CD4-positive, alpha-beta memory T cell (primary cell): ENCODE data around the gene SLC44A5. TPM values are rescaled to one million over a fixed set of nuclear protein-coding genes. Genes with fewer than 3 reads are reported as not detected.

Experiments used
- CTCF ChIA-PET: fragments of 350-600 bp; sonication (Branson Sonifier 250); formaldehyde crosslinking; loops from one replicate; lab custom pipeline; 2021; ENCODE audit warnings: inconsistent platforms; ENCODE audit not compliant: partially characterized antibody; lab: Charles Lee
- POLR2A ChIA-PET: fragments of 350-600 bp; sonication (Branson Sonifier 250); formaldehyde crosslinking; loops from one replicate; lab custom pipeline; 2021; ENCODE audit not compliant: partially characterized antibody; lab: Charles Lee
- DNase-seq, 5 donors: peaks; one replicate each; pipeline versions ENCODE4 v3.0.0 to v3.0.0-alpha.2; 2020 to 2022; ENCODE audit warnings: mixed read lengths in 1 of 5
- H3K27ac ChIP-seq: one replicate; pipeline ENCODE4 v1.7.0; 2013; ENCODE audit warnings: low read depth, low read length
- H3K27me3 ChIP-seq: 2 replicates; pipeline ENCODE4 v1.7.0; 2013; ENCODE audit warnings: mild to moderate bottlenecking, low read length, moderate library complexity; ENCODE audit not compliant: insufficient read depth
- H3K36me3 ChIP-seq: 2 replicates; pipeline ENCODE4 v1.7.0; 2013; ENCODE audit warnings: mild to moderate bottlenecking, low read length, moderate library complexity; ENCODE audit not compliant: insufficient read depth
- H3K4me1 ChIP-seq: 2 replicates; pipeline ENCODE4 v1.7.0; 2013; ENCODE audit warnings: mild to moderate bottlenecking, low read length, moderate library complexity; ENCODE audit not compliant: insufficient read depth
- H3K4me3 ChIP-seq, 2 donors: one replicate each; pipeline ENCODE4 v1.7.0; 2013; ENCODE audit warnings: low read length in 2 of 2, mild to moderate bottlenecking in 1 of 2
- H3K9me3 ChIP-seq, 2 donors: one replicate each; pipeline ENCODE4 v1.7.0; 2013; ENCODE audit warnings: low read length in 2 of 2, control low read depth in 1 of 2; ENCODE audit not compliant: control insufficient read depth in 1 of 2
- H3K27ac Mint-ChIP-seq, 7 donors: one replicate each; pipeline ENCODE4 v1.8.0; 2020 to 2021; ENCODE audit warnings: mixed read lengths in 7 of 7, mild to moderate bottlenecking in 6 of 7, inconsistent platforms in 3 of 7, moderate library complexity in 3 of 7
- H3K27me3 Mint-ChIP-seq, 2 donors: one replicate each; pipeline ENCODE4 v1.8.0; 2020 to 2021; ENCODE audit warnings: mixed read lengths in 2 of 2
- H3K36me3 Mint-ChIP-seq, 2 donors: one replicate each; pipeline ENCODE4 v1.8.0; 2020 to 2021; ENCODE audit warnings: mixed read lengths in 2 of 2, inconsistent platforms in 1 of 2, mild to moderate bottlenecking in 1 of 2
- H3K4me1 Mint-ChIP-seq, 4 donors: one replicate each; pipeline ENCODE4 v1.8.0; 2020 to 2021; ENCODE audit warnings: mixed read lengths in 4 of 4, mild to moderate bottlenecking in 1 of 4
- H3K4me3 Mint-ChIP-seq, 8 donors: one replicate each; pipeline ENCODE4 v1.8.0; 2020 to 2021; ENCODE audit warnings: mixed read lengths in 8 of 8, mild to moderate bottlenecking in 7 of 8, moderate library complexity in 6 of 8, inconsistent platforms in 3 of 8
- H3K9me3 Mint-ChIP-seq, 8 donors: one replicate each; pipeline ENCODE4 v1.8.0; 2020 to 2021; ENCODE audit warnings: mixed read lengths in 8 of 8, mild to moderate bottlenecking in 5 of 8, inconsistent platforms in 3 of 8, moderate library complexity in 1 of 8
- intact Hi-C: fragments of 100-400 bp; cut with micrococcal nuclease; formaldehyde crosslinking; loops from one replicate; pipeline ENCODE4 v1.15.1; 2023
- polyA plus RNA-seq, 2 donors: library from polyadenylated mRNA; unstranded; fragments of 300-500 nt; fragmentation: Illumina TruSeq; gene quantifications; one replicate each; pipeline ENCODE4 v1.2.3, GENCODE V29; 2021
- total RNA-seq, 2 experiments: library from RNA; stranded (reverse); gene quantifications; one replicate each; pipeline ENCODE4 v1.2.3, GENCODE V29; 2021

Gene SLC44A5
- total and polyA plus RNA-seq, 4 experiments from 2014 or later: 1.0 to 3.3 (median 3.0) TPM; not detected in 1

- H3K4me3 ChIP-seq: no peak overlapping the region
- no peaks in the 10 kb centered on the region for H3K4me1 ChIP-seq
- H3K4me3 Mint-ChIP-seq: no peak overlapping the region
- DNase-seq: no peak
- peaks cover 0 to 8% (median 0%) of the 10 kb centered on the region in 8 donors for H3K9me3 Mint-ChIP-seq
- H3K4me1 Mint-ChIP-seq: no peaks in the 10 kb centered on the region
- no peaks in the 10 kb centered on the region for H3K27me3 Mint-ChIP-seq
- no peak overlapping the region for H3K27ac Mint-ChIP-seq
- H3K27me3 ChIP-seq: no peaks in the 10 kb centered on the region
- ChIA-PET POLR2A (no interaction called here), CTCF (no interaction called here)
- intact Hi-C loops: no loop called here
- H3K36me3 ChIP-seq: no peaks in the 10 kb centered on the region
- no peak overlapping the region for H3K27ac ChIP-seq
- no peaks in the 10 kb centered on the region for H3K9me3 ChIP-seq
- no peaks in the 10 kb centered on the region for H3K36me3 Mint-ChIP-seq
These were observed 283.5 kb downstream of the SLC44A5 start for GRCh38 chr1:75327395-75327794.

GRCh38 chr1:75317976-75318375 lies 292.9 kb downstream of the SLC44A5 start:
- Histone ChIP-seq H3K4me3 (no peak overlapping the region), H3K9me3 (no peaks in the 10 kb centered on the region), H3K36me3 (no peaks in the 10 kb centered on the region), H3K4me1 (no peaks in the 10 kb centered on the region), H3K27ac (no peak overlapping the region), H3K27me3 (no peaks in the 10 kb centered on the region)
- Mint-ChIP-seq H3K4me1 (no peaks in the 10 kb centered on the region), H3K27me3 (no peaks in the 10 kb centered on the region), H3K9me3 (peaks cover 0 to 10% (median 1%) of the 10 kb centered on the region in 8 donors), H3K27ac (no peak overlapping the region), H3K4me3 (no peak overlapping the region), H3K36me3 (no peaks in the 10 kb centered on the region)
- intact Hi-C loops: no loop called here
- DNase-seq: no peak
- ChIA-PET CTCF (no interaction called here), POLR2A (no interaction called here)

DNA sequence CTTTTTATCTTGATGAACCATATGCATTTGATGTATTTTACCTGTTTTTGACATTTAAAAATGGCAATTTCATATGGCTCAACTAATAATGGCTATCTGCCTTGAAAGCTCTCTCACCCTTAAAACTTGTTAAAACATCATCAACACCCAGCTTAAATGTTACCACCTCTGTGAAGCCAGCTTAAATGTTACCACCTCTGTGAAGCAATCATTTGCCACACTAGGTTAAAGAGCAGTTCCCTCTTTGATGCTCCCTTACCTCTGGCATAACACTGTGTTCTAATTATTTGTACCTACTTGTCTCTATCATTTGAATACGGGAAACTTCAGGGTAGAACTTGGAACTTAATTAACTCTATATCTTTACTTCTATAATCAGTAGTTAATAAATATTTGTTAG lies 294.7 kb downstream of the SLC44A5 start:
- no peaks in the 10 kb centered on the region for H3K4me1 Mint-ChIP-seq
- intact Hi-C loops: no loop called here

GRCh38 chr1:75312620-75313019 lies 298.3 kb downstream of the SLC44A5 start:
- Histone ChIP-seq H3K27me3 (no peaks in the 10 kb centered on the region), H3K36me3 (no peaks in the 10 kb centered on the region), H3K9me3 (no peaks in the 10 kb centered on the region), H3K4me1 (no peaks in the 10 kb centered on the region), H3K27ac (no peak overlapping the region), H3K4me3 (no peak overlapping the region)
- no peaks in the 10 kb centered on the region for H3K36me3 Mint-ChIP-seq
- H3K27me3 Mint-ChIP-seq: no peaks in the 10 kb centered on the region
- no peak overlapping the region for H3K27ac Mint-ChIP-seq
- POLR2A ChIA-PET: no interaction called here
- H3K4me1 Mint-ChIP-seq: no peaks in the 10 kb centered on the region
- CTCF ChIA-PET: no interaction called here
- no peak for DNase-seq
- peaks cover 0 to 1% (median 0%) of the 10 kb centered on the region in 8 donors for H3K9me3 Mint-ChIP-seq
- no peak overlapping the region for H3K4me3 Mint-ChIP-seq
- intact Hi-C loops: no loop called here

More for the DNA sequence above, 294.7 kb downstream of the SLC44A5 start:
- no peak for DNase-seq
- Histone ChIP-seq H3K9me3 (no peaks in the 10 kb centered on the region), H3K4me3 (no peak overlapping the region), H3K27me3 (no peaks in the 10 kb centered on the region), H3K36me3 (no peaks in the 10 kb centered on the region), H3K27ac (no peak overlapping the region), H3K4me1 (no peaks in the 10 kb centered on the region)
- peaks cover 0 to 3% (median 0%) of the 10 kb centered on the region in 8 donors for H3K9me3 Mint-ChIP-seq
- CTCF ChIA-PET: no interaction called here
- no peaks in the 10 kb centered on the region for H3K27me3 Mint-ChIP-seq
- no peak overlapping the region for H3K4me3 Mint-ChIP-seq
- POLR2A ChIA-PET: no interaction called here
- no peak overlapping the region for H3K27ac Mint-ChIP-seq
- no peaks in the 10 kb centered on the region for H3K36me3 Mint-ChIP-seq

GRCh38 chr1:75310067-75310466 lies 300.8 kb downstream of the SLC44A5 start:
- no peak overlapping the region for H3K4me3 Mint-ChIP-seq
- Histone ChIP-seq H3K4me3 (no peak overlapping the region), H3K27ac (no peak overlapping the region), H3K4me1 (no peaks in the 10 kb centered on the region), H3K27me3 (no peaks in the 10 kb centered on the region), H3K36me3 (no peaks in the 10 kb centered on the region), H3K9me3 (no peaks in the 10 kb centered on the region)
- no peaks in the 10 kb centered on the region for H3K27me3 Mint-ChIP-seq
- DNase-seq: no peak
- intact Hi-C loops: no loop called here
- peaks cover 0 to 1% (median 0%) of the 10 kb centered on the region in 8 donors for H3K9me3 Mint-ChIP-seq
- no peak overlapping the region for H3K27ac Mint-ChIP-seq
- ChIA-PET POLR2A (no interaction called here), CTCF (no interaction called here)
- H3K36me3 Mint-ChIP-seq: no peaks in the 10 kb centered on the region
- no peaks in the 10 kb centered on the region for H3K4me1 Mint-ChIP-seq

DNA sequence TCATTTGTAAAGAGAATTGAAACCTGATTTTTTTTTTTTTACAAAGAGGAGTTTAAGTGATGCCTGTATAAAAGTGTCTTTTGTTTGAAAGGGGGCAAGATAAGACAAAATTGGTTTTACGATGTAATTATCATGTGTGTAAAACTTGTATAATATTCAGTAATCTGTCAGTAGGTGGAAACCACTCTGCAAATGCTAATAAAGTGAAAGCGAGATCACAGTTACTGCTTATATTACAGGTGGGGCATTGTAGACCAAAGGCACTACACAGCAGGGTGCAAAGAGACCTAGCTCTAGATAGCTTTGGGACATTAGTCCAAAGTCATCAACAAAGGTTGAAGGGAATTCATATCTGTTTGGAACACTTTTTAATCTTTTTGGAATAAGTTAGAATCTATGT lies 302.5 kb downstream of the SLC44A5 start:
- Histone ChIP-seq H3K36me3 (no peaks in the 10 kb centered on the region), H3K4me3 (no peak overlapping the region), H3K9me3 (no peaks in the 10 kb centered on the region), H3K27ac (no peak overlapping the region), H3K27me3 (no peaks in the 10 kb centered on the region), H3K4me1 (no peaks in the 10 kb centered on the region)
- Mint-ChIP-seq H3K27ac (no peak overlapping the region), H3K36me3 (no peaks in the 10 kb centered on the region), H3K4me1 (no peaks in the 10 kb centered on the region), H3K4me3 (no peak overlapping the region), H3K27me3 (no peaks in the 10 kb centered on the region), H3K9me3 (peaks cover 0 to 1% (median 0%) of the 10 kb centered on the region in 8 donors)
- intact Hi-C loops: no loop called here
- ChIA-PET POLR2A (no interaction called here), CTCF (interaction anchor here (1.0 kb wide), 1 partner anchor 86 kb away, joined by 3 read pairs; no protein-coding TSS in a partner anchor)
- DNase-seq: no peak

DNA sequence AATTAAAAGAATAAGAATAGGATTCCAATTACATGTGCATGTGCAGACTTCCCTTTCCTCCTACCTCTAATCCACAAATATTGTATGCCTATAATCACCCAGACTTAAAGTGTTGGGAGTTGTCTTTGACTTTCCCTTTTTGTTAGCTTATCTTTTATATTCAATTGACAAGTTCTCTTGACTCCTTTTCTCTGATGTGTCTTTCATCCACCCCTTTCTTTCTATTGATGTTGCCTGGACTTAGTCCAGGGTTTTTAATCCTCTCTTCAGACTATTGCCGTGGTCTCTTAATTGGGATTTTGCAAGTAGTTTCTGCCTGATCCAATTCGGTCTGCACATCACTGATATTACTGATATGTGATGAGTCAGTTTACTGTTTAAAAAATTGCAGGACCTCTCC lies 305.9 kb downstream of the SLC44A5 start:
- DNase-seq: no peak
- Mint-ChIP-seq H3K4me1 (no peaks in the 10 kb centered on the region), H3K4me3 (no peak overlapping the region), H3K27me3 (no peaks in the 10 kb centered on the region), H3K36me3 (no peaks in the 10 kb centered on the region), H3K9me3 (peaks cover 0 to 2% (median 0%) of the 10 kb centered on the region in 8 donors), H3K27ac (no peak overlapping the region)
- CTCF ChIA-PET: no interaction called here
- Histone ChIP-seq H3K27me3 (no peaks in the 10 kb centered on the region), H3K27ac (no peak overlapping the region), H3K36me3 (no peaks in the 10 kb centered on the region), H3K9me3 (no peaks in the 10 kb centered on the region), H3K4me3 (no peak overlapping the region), H3K4me1 (no peaks in the 10 kb centered on the region)
- POLR2A ChIA-PET: no interaction called here
- intact Hi-C loops: no loop called here

GRCh38 chr1:75293270-75293669 lies 317.6 kb downstream of the SLC44A5 start:
- Histone ChIP-seq H3K27me3 (no peaks in the 10 kb centered on the region), H3K4me3 (no peak overlapping the region), H3K4me1 (no peaks in the 10 kb centered on the region), H3K36me3 (no peaks in the 10 kb centered on the region), H3K9me3 (no peaks in the 10 kb centered on the region), H3K27ac (no peak overlapping the region)
- no peaks in the 10 kb centered on the region for H3K36me3 Mint-ChIP-seq
- no peak for DNase-seq
- no peak overlapping the region for H3K27ac Mint-ChIP-seq
- H3K4me1 Mint-ChIP-seq: no peaks in the 10 kb centered on the region
- peaks cover 0 to 2% of the 10 kb centered on the region in 2 donors for H3K27me3 Mint-ChIP-seq
- peaks cover 0 to 6% (median 3%) of the 10 kb centered on the region in 8 donors for H3K9me3 Mint-ChIP-seq
- intact Hi-C loops: no loop called here
- ChIA-PET POLR2A (no interaction called here), CTCF (no interaction called here)
- no peak overlapping the region for H3K4me3 Mint-ChIP-seq
